Measurements from ENCODE around the gene MOCOS. TPM values are rescaled to one million over a fixed set of nuclear protein-coding genes. Genes with fewer than 3 reads are reported as not detected.

Gene MOCOS
- total and polyA plus RNA-seq, 2 donors (not counting 1 experiment from before 2014, with no cell fraction given), result 0.01 to 0.05 TPM

- WGBS (ENCODE audit: insufficient coverage), result 82% methylated on average over 1 of the region's 4 CpGs
- Histone ChIP-seq H3K9ac (ENCODE audit: low read length) (no peak overlapping the region), H3K9me3 (ENCODE audit: control extremely low read depth in 1 of 3, control insufficient read depth in 2 of 3, insufficient read depth in 1 of 3, low read length in 2 of 3) (no peaks in the 10 kb centered on the region), H2AFZ (ENCODE audit: insufficient read depth, low read depth, low read length, poor library complexity, severe bottlenecking) (no peak overlapping the region), H3K4me3 (ENCODE audit: control extremely low read depth in 1 of 5, extremely low read depth in 1 of 5, insufficient read depth in 1 of 5, low read depth in 2 of 5, low read length in 4 of 5) (no peak overlapping the region), H3K79me2 (ENCODE audit: control insufficient read depth, insufficient read depth, low read length) (peaks cover 7% of the 10 kb centered on the region), H4K20me1 (ENCODE audit: control insufficient read depth, insufficient read depth, low read length, poor library complexity, severe bottlenecking) (no peaks in the 10 kb centered on the region), H3K4me1 (ENCODE audit: control insufficient read depth in 2 of 2, insufficient read depth in 2 of 2, low read length in 2 of 2) (peaks cover 4 to 6% of the 10 kb centered on the region in 2 donors), H3K27me3 (replicated peaks in 1 of 4; ENCODE audit: control extremely low read depth in 1 of 4, control insufficient read depth in 3 of 4, insufficient read depth in 4 of 4, low read length in 3 of 4) (no peaks in the 10 kb centered on the region), H3K4me2 (replicated peaks; ENCODE audit: low read depth, low read length, poor library complexity, severe bottlenecking) (no peak overlapping the region), H3K36me3 (replicated peaks in 1 of 2; ENCODE audit: control extremely low read depth in 1 of 2, control insufficient read depth in 1 of 2, extremely low read depth in 1 of 2, insufficient read depth in 2 of 2, low read length in 1 of 2) (peaks cover 9 to 80% of the 10 kb centered on the region in 2 experiments), H3K27ac (ENCODE audit: low read length in 2 of 2) (no peak overlapping the region)
- DNase-seq (no peak), ATAC-seq (ENCODE audit: low read depth) (no peak)
- Mint-ChIP-seq H3K27me3 (no peaks in the 10 kb centered on the region), H3K27ac (no peak overlapping the region), H3K9me3 (ENCODE audit: insufficient read depth) (no peaks in the 10 kb centered on the region), H3K4me3 (no peak overlapping the region), H3K4me1 (peaks cover 15% of the 10 kb centered on the region)
- TF ChIP-seq CTCF (IDR thresholded peaks at IDR 0.05), result no peak
- no peak for TF ChIP-seq EZH2 (IDR thresholded peaks at IDR 0.05; ENCODE audit: borderline replicate concordance, insufficient read depth, low read depth, low read length, poor library complexity, severe bottlenecking)
- ChIA-PET POLR2A (interaction anchor here (0.7 kb wide), 1 partner anchor 32 kb away, joined by 6 read pairs; the partner anchor contains the start of gene SLC39A6), CTCF (interaction anchor here (0.9 kb wide), 1 partner anchor 143 kb away, joined by 5 read pairs; no protein-coding TSS in a partner anchor)
- intact Hi-C loops (cut with micrococcal nuclease), result no loop called here
These were observed 26.3 kb upstream of the MOCOS start for GRCh38 chr18:36160959-36161371.

DNA sequence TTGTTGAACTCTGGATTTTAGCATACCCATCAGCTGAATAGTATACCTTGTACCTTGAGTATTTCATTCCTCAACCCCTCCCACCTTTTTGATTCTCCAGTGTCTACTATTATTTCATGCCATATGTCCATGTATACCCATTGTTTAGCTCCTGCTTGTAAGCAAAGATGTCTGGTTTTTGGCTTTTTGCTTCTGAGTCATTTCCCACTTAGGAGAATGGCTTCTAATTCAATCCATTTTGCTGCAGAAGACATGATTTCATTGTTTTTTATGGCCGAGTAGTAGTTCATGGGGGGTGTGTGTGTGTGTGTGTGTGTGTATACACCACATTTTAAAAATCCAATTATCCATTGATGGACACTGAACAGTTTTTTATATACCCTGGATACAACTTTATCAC, 24.3 kb upstream of the MOCOS start:
- H3K4me2 ChIP-seq (replicated peaks; ENCODE audit: low read depth, low read length, poor library complexity, severe bottlenecking), result no peak overlapping the region
- Mint-ChIP-seq H3K9me3 (ENCODE audit: insufficient read depth) (no peaks in the 10 kb centered on the region), H3K4me1 (peaks cover 7% of the 10 kb centered on the region), H3K4me3 (no peak overlapping the region), H3K27me3 (no peaks in the 10 kb centered on the region), H3K27ac (no peak overlapping the region)
- TF ChIP-seq CTCF (IDR thresholded peaks at IDR 0.05) (no peak), EZH2 (IDR thresholded peaks at IDR 0.05; ENCODE audit: borderline replicate concordance, insufficient read depth, low read depth, low read length, poor library complexity, severe bottlenecking) (no peak)
- CTCF ChIA-PET, result no interaction called here
- intact Hi-C loops (cut with micrococcal nuclease), result no loop called here
- H3K27ac ChIP-seq (ENCODE audit: low read length in 2 of 2), result no peak overlapping the region
- peaks cover 4 to 6% of the 10 kb centered on the region in 2 donors for H3K4me1 ChIP-seq (ENCODE audit: control insufficient read depth in 2 of 2, insufficient read depth in 2 of 2, low read length in 2 of 2)
- H2AFZ ChIP-seq (ENCODE audit: insufficient read depth, low read depth, low read length, poor library complexity, severe bottlenecking), result no peak overlapping the region
- H3K27me3 ChIP-seq (replicated peaks in 1 of 4; ENCODE audit: control extremely low read depth in 1 of 4, control insufficient read depth in 3 of 4, insufficient read depth in 4 of 4, low read length in 3 of 4), result no peaks in the 10 kb centered on the region
- ATAC-seq (ENCODE audit: low read depth) (no peak), DNase-seq (no peak)
- WGBS (ENCODE audit: insufficient coverage), result no CpG with 5 or more reads among the region's 1 CpG
- H4K20me1 ChIP-seq (ENCODE audit: control insufficient read depth, insufficient read depth, low read length, poor library complexity, severe bottlenecking), result no peaks in the 10 kb centered on the region
- H3K4me3 ChIP-seq (ENCODE audit: control extremely low read depth in 1 of 5, extremely low read depth in 1 of 5, insufficient read depth in 1 of 5, low read depth in 2 of 5, low read length in 4 of 5), result no peak overlapping the region
- H3K79me2 ChIP-seq (ENCODE audit: control insufficient read depth, insufficient read depth, low read length), result peaks cover 5% of the 10 kb centered on the region
- POLR2A ChIA-PET, result interaction anchor here (0.7 kb wide), 1 partner anchor 819 kb away, joined by 4 read pairs; the partner anchor contains the start of gene ZNF24
- peaks cover 7 to 70% of the 10 kb centered on the region in 2 experiments for H3K36me3 ChIP-seq (replicated peaks in 1 of 2; ENCODE audit: control extremely low read depth in 1 of 2, control insufficient read depth in 1 of 2, extremely low read depth in 1 of 2, insufficient read depth in 2 of 2, low read length in 1 of 2)
- peaks cover 0 to 3% (median 0%) of the 10 kb centered on the region in 3 donors for H3K9me3 ChIP-seq (ENCODE audit: control extremely low read depth in 1 of 3, control insufficient read depth in 2 of 3, insufficient read depth in 1 of 3, low read length in 2 of 3)
- no peak overlapping the region for H3K9ac ChIP-seq (ENCODE audit: low read length)
